ENCODE measurements around the gene ACSM6.

- TF ChIP-seq CTCF (IDR thresholded peaks at IDR 0.05; ENCODE audit: insufficient read depth, low read length) (no peak), POLR2AphosphoS5 (IDR thresholded peaks at IDR 0.05; ENCODE audit: low read depth) (no peak)
- TF ChIP-seq, protein P1, sequence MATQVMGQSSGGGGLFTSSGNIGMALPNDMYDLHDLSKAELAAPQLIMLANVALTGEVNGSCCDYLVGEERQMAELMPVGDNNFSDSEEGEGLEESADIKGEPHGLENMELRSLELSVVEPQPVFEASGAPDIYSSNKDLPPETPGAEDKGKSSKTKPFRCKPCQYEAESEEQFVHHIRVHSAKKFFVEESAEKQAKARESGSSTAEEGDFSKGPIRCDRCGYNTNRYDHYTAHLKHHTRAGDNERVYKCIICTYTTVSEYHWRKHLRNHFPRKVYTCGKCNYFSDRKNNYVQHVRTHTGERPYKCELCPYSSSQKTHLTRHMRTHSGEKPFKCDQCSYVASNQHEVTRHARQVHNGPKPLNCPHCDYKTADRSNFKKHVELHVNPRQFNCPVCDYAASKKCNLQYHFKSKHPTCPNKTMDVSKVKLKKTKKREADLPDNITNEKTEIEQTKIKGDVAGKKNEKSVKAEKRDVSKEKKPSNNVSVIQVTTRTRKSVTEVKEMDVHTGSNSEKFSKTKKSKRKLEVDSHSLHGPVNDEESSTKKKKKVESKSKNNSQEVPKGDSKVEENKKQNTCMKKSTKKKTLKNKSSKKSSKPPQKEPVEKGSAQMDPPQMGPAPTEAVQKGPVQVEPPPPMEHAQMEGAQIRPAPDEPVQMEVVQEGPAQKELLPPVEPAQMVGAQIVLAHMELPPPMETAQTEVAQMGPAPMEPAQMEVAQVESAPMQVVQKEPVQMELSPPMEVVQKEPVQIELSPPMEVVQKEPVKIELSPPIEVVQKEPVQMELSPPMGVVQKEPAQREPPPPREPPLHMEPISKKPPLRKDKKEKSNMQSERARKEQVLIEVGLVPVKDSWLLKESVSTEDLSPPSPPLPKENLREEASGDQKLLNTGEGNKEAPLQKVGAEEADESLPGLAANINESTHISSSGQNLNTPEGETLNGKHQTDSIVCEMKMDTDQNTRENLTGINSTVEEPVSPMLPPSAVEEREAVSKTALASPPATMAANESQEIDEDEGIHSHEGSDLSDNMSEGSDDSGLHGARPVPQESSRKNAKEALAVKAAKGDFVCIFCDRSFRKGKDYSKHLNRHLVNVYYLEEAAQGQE (IDR thresholded peaks at IDR 0.05; ENCODE audit: insufficient replicate concordance, low read depth): no peak
Measured at GRCh38 chr10:95273393-95274312, 79.6 kb downstream of the ACSM6 start.

Data from HL-60 (cell line).